HK-2 (cell line): Measurements from ENCODE around the gene TMEM61.

Experiments used
- DNase-seq: peaks from one replicate; pipeline ENCODE4 v3.0.0-alpha.2; 2018; ENCODE audit not compliant: unreplicated experiment

The TMEM61 gene

DNA sequence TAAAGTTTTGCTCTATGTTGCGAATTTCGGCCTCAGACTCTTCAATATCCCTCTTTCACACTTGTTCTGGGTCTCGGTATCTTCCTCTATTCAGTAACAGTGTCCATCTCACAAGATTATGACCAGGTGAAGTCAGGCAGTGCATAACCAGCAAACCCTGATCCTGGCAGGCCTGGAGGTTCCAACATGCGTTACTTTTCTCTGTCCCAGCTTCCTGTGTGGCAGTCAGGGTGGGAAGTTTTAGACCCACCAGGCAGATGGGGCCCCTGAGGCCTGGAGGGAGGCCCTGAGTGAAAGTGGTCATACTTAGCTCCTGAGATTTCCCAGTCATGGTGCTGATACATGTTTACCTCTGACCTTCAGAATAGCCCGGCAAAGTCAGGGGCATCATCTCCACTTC is 5.1 kb downstream of the TMEM61 start:
- no peak for DNase-seq

GRCh38 chr1:54986025-54986424 is 5.6 kb downstream of the TMEM61 start:
- no peak for DNase-seq

DNA sequence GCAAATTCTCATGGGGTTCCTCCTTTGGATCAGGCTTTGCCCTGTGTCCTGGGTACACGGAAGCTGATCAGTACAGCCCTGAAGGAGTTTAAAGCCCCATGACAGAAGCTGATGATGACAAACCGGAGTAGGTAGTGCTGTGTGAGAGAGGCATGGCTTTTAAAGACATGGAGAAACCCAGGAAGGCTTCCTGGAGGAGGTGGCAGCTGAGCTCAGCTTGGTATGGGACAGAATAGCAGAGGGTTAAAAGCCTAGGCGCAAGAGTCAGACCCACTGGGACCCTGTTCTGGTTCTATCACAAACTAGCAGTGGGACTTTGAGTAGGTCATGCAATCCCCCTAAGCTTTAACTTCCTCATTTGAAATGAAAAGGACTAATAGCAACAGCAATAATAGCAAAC is 6.1 kb downstream of the TMEM61 start:
- no peak for DNase-seq

DNA sequence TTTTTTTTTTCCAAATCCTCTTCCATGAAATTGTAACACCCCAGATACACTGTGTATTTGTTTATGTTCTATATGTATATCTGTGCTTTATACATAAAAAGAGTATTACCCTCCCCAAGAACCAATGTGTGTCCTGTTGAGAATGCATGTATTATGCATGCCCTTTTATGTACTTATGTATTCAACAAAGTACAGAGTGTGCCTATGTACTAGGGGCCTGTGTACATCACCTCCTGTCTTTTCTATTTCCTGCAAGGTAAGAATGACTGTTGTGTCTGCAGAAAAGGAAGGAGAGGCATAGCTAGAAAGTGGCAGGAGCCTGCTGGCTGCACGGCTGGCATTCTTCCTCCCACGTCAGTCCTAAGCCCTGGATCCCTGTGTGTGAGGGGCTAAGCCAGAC is 7.0 kb downstream of the TMEM61 start:
- DNase-seq, result no peak

GRCh38 chr1:54987919-54988705 is 7.7 kb downstream of the TMEM61 start:
- DNase-seq, result no peak

DNA sequence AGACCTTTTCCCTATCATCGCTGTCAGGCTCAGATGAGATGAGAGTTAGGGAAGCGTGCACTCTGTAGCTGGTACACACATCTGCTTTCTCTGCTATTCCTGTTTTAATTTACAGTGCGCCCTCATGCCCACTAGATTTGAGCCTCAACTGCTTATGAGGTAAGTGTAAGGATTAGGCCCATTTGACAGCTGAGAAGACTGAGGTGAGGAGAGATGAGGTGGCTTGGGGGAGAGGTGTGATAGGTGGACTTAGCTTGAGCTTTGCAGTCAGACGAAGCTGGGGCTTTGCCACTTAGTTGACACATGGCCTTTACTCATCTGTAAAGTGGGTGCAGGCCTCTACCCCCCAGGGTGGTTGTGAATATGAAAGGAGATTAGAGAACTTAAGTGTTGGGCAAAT is 8.5 kb downstream of the TMEM61 start:
- DNase-seq, result no peak

DNA sequence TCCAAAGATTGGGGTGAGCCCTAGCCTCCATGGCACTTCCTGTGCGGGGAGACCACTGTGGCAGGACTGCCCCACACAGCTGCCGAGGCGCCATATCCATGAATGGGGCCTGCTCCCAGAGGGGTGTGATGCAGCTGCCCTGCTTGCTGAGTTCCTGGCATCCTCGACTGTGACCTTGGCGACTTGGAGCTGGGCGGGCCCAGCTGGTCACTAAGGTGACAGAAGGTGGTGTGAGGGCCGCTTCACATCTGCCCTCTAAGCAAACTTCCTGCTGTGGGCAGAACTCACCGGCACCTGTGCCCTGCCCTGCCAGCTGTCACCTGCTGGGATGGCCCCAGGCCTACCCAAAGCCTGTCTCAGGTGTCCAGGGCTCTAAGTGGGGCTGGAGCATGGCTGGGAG is 9.0 kb downstream of the TMEM61 start:
- no peak for DNase-seq

- DNase-seq, result no peak
Measured at GRCh38 chr1:54989968-54990810, 9.8 kb downstream of the TMEM61 start.

DNA sequence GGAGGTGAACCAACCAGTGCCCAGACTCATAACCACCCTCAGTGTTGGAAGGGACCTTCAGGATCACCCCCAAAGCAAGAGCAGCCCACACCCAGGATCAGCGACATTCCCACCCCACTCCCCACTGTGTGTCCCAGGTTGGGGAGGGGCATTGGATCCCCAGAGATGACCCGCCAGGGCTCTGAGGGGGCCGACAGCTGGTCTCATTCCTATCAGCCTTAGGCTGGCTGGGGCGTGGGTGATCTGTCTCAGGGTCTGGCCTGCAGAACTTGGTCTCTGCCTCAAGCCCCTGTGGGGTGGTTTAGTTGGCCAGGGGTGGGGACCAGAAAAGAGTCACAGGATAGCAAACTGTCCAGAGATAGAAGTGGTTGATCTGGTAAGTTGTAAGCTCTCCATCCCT is 10.5 kb downstream of the TMEM61 start:
- no peak for DNase-seq

DNA sequence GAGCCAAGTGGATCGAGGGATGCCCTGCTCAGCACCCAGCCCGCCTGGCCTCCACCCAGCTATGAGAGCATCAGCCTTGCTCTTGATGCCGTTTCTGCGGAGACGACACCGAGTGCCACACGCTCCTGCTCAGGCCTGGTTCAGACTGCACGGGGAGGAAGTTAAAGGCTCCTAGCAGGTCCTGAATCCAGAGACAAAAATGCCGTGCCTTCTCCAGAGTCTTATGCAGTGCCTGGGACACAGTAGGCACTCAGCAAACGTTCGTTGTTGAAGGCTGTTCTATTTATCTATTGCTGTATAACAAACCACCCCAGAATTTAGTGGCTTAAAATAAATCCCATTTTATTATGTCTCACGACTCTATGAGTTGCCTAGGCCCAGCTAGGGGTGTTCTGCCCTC is 11.5 kb downstream of the TMEM61 start:
- DNase-seq, result no peak

- DNase-seq, result no peak
Measured at GRCh38 chr1:54993140-54993539, 12.7 kb downstream of the TMEM61 start.

- DNase-seq, result no peak
Measured at GRCh38 chr1:54994355-54994990, 14.0 kb downstream of the TMEM61 start.

- no peak for DNase-seq
Measured at GRCh38 chr1:54995013-54995760, 14.8 kb downstream of the TMEM61 start.

GRCh38 chr1:54995835-54996234 is 15.4 kb downstream of the TMEM61 start:
- no peak for DNase-seq

DNA sequence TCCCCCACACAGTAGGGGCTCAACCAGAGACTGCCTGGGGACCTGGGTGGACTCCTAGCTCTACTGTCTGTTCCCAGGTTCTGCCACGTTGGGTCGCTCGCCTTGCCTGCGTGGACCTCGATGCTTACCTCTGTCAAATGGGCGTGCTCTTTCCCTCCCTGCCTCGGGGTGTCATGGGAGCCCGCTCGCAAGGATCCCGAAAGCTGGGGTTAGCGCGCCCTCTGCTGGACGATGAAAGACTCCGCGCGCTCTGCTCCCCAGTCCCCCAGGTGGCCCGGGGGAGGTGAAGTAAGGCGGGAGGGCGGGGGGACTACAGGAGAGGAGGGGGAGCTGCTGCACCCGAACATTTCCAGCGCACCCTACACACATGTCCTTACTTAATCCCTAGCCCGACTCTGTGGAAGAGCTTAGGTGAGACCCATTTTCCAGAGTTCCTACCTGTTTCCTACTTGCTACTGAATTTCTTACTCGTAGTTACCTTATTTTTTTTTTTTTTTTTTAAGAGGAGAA is 16.0 kb downstream of the TMEM61 start:
- peak; percentile 85 for DNase-seq

DNA sequence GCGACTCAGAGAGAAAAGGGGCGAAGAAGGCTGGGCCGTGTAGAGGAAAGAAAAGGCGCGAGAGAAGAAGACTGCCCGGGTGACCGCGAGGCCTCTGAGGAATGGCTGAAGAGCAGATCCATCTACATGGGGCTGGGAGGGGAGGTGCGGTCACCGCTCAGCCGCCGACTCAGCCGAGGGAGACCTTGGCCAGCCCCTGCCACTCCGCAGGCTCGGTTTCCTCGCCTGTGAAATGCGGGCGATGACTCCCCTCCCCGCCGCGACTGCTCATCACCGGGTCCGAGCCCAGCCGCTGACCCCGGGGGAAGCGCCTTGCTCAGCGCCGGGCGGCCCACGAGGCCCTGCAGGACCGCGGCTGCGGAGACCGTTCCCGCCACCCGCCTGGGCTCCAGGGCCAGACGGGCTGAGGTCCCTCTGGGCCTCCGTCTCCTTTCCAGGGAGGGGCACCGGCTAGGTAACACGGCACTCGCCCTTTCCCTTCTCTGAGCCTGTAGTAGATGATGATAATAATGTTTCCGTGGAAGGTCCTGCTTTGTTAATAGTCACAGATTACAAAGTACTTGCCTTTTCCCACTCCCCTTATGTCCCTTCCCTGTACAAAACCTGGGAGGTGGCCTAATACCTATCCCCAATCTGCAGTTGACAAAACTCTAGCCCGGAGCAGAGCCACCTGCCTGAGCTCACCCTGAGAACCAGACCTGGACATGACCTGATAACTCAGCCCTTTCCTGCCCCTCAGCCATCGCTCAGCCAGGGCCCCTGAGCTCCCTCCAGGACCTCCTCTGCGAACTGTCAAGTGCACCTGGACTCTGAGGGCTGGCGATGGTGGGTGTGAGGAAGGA is 16.7 kb downstream of the TMEM61 start:
- DNase-seq, result no peak

GRCh38 chr1:54997711-54997986 is 17.2 kb downstream of the TMEM61 start:
- DNase-seq, result no peak

DNA sequence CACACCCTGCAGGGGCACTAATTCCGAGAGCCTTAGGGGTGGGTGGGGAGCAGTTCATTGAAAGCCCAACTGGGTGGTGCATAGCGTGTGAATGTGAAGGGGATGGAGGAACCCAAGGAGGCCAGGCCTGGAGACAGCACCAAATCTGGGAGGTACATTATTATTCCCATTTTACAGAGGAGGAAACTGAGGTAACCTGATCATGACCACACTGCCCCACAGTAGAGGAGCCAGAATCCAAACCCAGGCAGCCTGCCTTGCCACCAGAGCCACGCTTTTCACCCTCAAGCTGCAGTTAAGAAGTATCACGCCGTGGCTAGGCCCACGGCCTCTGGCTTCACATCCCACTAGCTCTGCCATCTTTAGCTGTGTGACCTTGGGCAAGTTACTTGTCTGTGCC is 17.7 kb downstream of the TMEM61 start:
- DNase-seq, result no peak

- DNase-seq, result no peak
Measured at GRCh38 chr1:54998677-54999076, 18.2 kb downstream of the TMEM61 start, which contains the start of gene BSND. TSS of gene BSND (plus strand) at chr1:54998933. CDS start at chr1:54999187, 254 bp downstream.

GRCh38 chr1:55000110-55001085 is 20.0 kb downstream of the TMEM61 start:
- no peak for DNase-seq
